Activated T-cell treated with anti-CD3 and anti-CD28 coated beads for 24 hours (primary cell): ENCODE data around the gene BAZ1A.
"Not testable (repeated sequence)": the region's sequence is repeated elsewhere in the genome, so short reads cannot be mapped to it uniquely, and the experiment has no call there.

Experiments
- DNase-seq: peaks from one replicate; pipeline ENCODE4 v3.0.0-alpha.2; 2020; ENCODE audit warnings: low read depth

Gene BAZ1A

GRCh38 chr14:34853041-34853440 is 22.1 kb downstream of the BAZ1A start:
- no peak for DNase-seq

- DNase-seq, result no peak
Observed at GRCh38 chr14:34851395-34851794, 23.8 kb downstream of the BAZ1A start.

GRCh38 chr14:34845869-34846268 is 29.3 kb downstream of the BAZ1A start:
- no peak for DNase-seq

GRCh38 chr14:34843011-34843554 is 32.1 kb downstream of the BAZ1A start:
- no peak for DNase-seq

GRCh38 chr14:34837801-34838322 is 37.3 kb downstream of the BAZ1A start:
- no peak for DNase-seq

GRCh38 chr14:34835312-34835711 is 39.8 kb downstream of the BAZ1A start:
- DNase-seq, result no peak

- no peak for DNase-seq
Observed at GRCh38 chr14:34833549-34834523, 41.3 kb downstream of the BAZ1A start.

- no peak for DNase-seq
Observed at GRCh38 chr14:34826661-34827060, 48.5 kb downstream of the BAZ1A start.

GRCh38 chr14:34824826-34825225 is 50.3 kb downstream of the BAZ1A start:
- DNase-seq, result no peak

GRCh38 chr14:34824256-34824655 is 50.9 kb downstream of the BAZ1A start:
- DNase-seq, result no peak

GRCh38 chr14:34817768-34818167 is 57.4 kb downstream of the BAZ1A start:
- no peak for DNase-seq

GRCh38 chr14:34810028-34810427 is 65.1 kb downstream of the BAZ1A start:
- DNase-seq, result no peak

GRCh38 chr14:34806257-34806656 is 68.9 kb downstream of the BAZ1A start:
- DNase-seq, result no peak

GRCh38 chr14:34804933-34805332 is 70.2 kb downstream of the BAZ1A start:
- no peak for DNase-seq

GRCh38 chr14:34798861-34799260 is 76.3 kb downstream of the BAZ1A start:
- DNase-seq, result not testable (repeated sequence)

GRCh38 chr14:34797747-34798583 is 77.2 kb downstream of the BAZ1A start:
- no peak for DNase-seq

- no peak for DNase-seq
Observed at GRCh38 chr14:34796902-34797301, 78.3 kb downstream of the BAZ1A start.

GRCh38 chr14:34794941-34795340 is 80.2 kb downstream of the BAZ1A start:
- DNase-seq, result no peak

- DNase-seq, result no peak
Observed at GRCh38 chr14:34794217-34794616, 80.9 kb downstream of the BAZ1A start.

GRCh38 chr14:34792598-34792997 is 82.6 kb downstream of the BAZ1A start:
- DNase-seq, result no peak

GRCh38 chr14:34785223-34786006 is 89.7 kb downstream of the BAZ1A start:
- no peak for DNase-seq

- no peak for DNase-seq
Observed at GRCh38 chr14:34782031-34782430, 93.1 kb downstream of the BAZ1A start.
